Measurements from ENCODE around the gene HOXC13.

Gene HOXC13

DNA sequence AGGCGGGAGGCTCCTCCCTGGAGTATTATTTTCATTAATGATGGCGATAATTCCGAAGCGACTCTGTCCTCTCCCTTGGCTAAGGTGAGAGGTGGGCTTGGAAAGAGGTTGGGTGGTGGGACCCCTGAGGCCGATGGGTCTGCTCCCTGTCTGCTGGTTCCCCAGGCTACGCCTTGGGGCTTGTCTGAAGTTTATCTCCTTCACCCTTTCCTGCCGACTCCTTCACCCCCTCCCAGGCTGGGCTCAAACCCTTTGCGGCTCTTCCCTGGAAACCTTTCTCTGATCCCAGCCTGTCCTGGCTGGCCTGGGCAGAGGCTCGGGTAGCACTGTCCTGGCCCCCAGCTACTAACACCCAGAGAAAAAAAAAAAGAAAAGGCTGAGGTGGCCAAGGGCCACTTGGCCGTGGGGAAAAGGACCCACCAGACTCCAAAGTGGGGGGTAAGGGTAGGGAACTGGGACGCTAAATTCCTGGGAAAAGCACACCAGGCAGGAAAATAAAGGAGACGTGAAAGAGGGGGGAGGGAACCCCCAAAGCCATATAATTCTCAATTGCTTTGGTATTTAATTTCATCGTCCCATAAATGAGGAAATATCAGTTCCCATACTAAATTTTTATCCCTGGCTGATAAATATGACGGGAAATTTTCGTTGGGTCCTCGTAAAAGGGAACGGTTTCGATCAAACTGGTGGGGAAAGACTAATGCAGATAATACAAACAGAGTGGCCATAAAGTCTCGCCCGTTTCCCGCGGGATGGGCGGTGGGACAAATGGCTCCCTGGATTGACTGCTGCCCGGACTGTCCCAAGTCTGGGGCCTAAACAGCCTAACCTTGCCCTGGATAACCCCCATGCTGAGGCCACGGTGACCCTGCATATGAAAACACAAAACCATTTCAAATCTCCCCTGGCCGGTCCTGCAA lies 44.3 kb downstream of the HOXC13 start:
- no peak for DNase-seq

DNA sequence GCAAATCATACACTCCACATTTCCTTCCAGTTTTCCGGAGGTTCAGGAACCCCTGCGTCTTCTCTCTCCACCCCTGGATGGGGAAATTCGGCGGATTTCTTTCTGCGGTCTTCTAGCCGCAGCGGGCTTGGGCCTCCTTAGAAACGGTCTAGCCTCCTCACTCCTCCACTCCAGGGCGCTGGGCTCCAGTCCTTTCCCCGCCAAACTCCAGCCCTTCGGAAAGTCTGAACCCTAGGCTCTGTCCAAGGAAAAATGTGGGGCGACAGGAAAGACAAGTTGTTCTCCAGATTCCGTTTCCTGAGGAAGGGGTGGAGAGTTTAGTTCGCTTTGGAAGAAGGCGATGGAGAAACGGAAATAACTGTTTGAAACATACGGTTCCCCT lies 44.9 kb downstream of the HOXC13 start:
- no peak for DNase-seq

DNA sequence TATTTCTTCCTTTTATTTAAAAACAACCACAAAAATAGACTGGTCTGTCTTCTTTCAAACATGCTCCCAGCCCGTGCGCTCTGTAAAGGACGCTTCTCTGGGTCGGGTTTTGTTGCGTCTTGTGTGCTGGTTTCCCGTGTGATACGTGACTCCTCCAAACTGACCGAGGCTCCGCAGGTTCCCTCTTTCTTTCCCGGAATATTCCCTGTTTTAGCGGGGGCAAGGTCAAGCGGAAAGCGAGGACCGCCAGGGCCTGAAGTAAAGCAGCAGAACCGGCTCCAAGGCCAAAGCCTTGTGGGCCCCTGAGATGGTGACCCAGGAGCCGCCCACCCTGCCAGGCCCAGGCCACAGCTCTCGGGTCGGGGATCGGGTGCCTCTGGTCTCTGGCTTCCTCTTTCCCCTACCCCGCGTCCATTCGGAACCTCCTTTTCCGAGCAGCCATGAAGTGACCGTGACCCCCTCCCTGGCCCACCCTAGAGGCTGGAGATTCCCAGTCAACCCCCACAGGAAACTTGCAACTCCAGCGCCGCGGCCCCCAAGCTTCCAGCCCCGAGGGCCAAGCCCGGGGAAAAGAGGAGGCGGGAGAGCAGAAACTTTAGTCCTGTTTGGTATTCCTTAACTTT lies 45.4 kb downstream of the HOXC13 start:
- DNase-seq = no peak

DNA sequence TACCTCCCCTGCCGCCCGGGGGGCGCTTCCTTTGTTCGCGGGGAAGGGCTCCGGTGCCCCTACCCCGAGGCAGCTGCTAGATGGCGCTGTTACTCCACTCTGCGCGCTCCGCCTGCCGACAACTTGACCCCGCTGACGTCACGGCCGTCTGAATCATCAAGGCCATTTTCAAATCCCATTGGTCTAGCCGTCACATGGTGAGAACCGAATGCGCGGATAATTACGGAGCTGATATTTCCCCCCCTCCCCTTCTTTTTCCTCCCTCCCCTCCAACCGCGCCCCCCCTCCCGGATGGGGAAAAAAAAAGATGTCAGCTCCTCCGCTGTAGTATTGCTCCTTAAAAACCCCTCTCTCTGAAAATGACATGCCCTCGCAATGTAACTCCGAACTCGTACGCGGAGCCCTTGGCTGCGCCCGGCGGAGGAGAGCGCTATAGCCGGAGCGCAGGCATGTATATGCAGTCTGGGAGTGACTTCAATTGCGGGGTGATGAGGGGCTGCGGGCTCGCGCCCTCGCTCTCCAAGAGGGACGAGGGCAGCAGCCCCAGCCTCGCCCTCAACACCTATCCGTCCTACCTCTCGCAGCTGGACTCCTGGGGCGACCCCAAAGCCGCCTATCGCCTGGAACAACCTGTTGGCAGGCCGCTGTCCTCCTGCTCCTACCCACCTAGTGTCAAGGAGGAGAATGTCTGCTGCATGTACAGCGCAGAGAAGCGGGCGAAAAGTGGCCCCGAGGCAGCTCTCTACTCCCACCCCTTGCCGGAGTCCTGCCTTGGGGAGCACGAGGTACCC lies 46.5 kb downstream of the HOXC13 start, which contains the start of gene HOXC10:
Gene HOXC10, plus strand, starts transcription at position 246 of the 791 bp plus-strand sequence. Its CDS starts 114 bp downstream, at position 360.
- DNase-seq = peak; percentile 56

DNA sequence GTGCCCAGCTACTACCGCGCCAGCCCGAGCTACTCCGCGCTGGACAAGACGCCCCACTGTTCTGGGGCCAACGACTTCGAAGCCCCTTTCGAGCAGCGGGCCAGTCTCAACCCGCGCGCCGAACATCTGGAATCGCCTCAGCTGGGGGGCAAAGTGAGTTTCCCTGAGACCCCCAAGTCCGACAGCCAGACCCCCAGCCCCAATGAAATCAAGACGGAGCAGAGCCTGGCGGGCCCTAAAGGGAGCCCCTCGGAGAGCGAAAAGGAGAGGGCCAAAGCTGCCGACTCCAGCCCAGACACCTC lies 47.0 kb downstream of the HOXC13 start:
- no peak for DNase-seq

DNA sequence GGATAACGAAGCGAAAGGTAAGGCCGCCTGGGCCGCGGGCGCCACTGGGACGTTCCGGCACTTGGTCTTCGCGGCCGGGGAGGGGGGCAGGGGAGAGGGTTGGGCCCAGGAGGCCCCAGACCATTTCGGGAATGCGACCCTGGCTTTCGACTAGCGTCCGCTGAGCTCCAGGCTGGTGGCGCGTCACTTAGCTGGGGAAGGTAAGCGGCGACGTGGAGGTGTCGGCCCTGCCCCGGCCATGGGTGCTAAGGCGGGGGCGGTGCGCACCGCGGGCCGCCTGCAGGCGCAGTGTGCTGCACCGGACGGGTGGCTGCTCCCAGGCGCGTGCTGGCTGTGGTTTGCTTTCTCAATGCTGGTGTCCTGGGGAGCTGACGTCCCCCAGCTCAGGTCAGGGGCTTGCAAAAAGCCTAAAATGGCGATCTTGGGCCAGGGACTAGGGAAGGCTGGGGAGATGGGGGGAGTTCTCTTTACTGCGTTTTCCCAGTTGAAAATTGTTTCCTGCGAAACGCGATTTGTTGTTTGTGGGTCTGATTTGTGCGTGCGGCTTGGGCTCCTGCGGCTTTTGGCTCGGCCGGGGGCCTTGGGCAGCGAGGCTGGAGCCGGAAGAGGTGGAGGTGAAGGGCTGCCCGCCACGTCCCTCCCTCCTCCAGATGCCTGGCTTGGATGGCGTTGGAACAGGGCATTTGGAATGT lies 47.5 kb downstream of the HOXC13 start:
- DNase-seq = no peak

DNA sequence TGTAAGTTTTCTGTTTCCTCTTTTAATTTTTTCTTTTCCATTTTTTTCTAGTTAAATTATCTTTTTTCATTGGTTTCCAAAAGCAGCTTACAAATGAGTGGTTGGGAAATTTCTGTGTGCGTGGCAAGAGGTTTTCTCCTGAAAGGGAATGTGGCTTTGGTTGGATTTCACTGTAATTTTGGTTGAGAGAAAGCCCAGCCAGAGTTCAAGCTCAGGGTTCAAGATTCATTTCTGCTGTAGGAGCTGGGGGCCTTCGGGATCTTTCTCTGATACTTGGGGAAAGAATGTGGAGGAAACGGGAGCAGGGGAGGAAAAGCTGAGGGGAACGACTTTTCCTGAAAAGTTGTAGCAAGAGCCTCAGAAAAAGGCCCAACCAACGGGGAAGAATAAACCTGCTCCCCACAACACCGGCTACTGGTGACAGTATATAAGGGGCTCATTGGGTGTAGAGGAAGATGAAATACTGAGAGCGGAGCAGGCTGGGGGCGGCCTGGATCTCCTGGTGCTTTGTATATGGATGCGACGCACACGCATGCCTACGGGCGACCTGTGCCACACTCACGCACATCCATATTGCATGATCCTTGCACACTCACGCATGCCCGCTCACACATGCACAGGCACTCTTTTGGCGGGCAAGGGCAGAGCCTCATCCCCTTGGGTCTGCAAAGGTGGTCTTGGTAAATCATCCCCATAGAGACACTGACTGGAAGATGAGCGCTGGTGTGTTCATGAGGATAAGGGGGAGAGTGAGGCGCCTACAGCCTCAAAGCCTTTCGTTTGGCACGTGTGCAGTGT lies 48.3 kb downstream of the HOXC13 start:
- DNase-seq = no peak

DNA sequence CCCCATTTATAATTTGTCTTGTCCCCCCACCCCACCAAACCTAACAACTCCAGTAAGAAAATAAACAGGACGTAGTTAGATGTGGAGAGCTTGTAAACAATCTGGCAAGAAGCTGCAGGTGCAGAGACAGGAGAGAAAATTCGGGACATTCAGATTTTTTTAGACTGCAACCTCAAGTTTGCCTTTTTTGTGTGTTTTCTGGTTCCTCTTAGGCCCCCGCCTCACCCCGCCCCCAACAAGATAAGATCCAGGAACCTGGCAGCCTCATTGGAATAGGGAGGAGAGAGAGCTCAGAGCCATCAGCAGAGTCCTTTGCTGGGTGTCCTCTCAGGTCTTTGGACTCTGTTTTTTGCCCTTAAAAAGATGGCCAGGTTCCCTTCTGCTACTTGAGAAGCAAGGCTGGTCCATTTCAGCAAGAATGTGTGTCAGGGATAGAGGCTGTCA lies 49.2 kb downstream of the HOXC13 start:
- DNase-seq = no peak

DNA sequence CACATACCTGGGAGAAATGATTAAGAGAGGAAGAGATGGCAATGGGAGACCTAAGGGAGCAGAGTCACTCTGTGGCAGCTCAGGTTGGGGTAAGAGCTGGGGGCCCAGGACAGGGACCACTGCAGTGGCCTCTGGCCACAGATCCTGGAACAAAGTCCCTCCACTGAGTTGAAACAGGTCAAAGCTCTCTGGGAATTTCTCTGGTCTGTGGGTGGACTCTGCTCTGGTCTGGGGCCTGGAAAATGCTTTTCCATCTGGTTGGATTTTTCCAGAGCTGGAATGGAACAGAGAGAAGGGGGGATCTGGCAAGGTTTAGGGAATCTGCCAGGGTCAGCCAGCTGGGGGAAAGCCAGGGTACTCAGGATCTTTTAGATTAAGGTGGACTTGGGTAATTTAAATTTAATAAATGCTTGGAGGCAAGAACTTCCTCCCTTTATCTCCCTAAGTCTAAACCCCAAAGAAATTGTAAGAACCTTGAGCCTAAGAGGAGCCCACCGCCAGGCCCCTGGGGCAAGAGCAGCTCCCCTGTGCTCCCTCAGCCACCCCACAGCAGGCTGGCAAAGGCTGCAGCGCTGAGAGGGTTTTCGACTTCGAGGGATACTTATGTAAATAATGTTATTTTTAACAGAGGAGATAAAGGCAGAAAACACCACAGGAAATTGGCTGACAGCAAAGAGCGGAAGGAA lies 50.1 kb downstream of the HOXC13 start:
- no peak for DNase-seq

DNA sequence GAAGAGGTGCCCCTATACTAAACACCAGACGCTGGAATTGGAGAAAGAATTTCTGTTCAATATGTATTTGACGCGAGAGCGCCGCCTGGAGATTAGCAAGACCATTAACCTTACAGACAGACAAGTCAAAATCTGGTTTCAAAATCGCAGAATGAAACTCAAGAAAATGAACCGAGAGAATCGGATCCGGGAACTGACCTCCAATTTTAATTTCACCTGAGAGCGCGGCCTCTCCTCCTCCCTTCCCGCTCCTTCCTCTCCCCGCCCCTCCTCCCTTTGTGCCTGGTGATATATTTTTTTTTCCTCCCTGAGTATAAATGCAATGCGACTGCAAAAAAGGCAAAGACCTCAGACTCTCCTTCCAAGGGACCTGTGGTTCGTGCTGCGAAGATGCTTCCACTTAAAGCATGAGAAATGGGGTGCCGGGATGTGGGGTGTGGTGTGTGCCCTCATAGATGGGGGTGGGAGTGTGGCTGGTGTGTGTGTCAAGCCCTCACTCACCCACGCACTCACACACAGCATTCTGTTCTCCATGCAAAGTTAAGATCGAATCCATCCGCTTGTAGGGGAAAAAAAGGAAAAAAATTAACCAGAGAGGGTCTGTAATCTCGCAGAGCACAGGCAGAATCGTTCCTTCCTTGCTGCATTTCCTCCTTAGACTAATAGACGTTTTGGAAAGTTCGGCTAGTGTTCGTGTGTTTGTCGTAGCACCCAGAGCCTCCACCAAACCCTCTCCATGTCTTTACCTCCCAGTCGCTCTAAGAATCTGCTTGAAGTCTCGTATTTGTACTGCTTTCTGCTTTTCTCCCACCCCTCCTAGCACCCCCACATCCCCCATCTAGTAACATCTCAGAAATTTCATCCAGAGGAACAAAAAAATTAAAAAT lies 50.8 kb downstream of the HOXC13 start:
- DNase-seq = peak; percentile 23

DNA sequence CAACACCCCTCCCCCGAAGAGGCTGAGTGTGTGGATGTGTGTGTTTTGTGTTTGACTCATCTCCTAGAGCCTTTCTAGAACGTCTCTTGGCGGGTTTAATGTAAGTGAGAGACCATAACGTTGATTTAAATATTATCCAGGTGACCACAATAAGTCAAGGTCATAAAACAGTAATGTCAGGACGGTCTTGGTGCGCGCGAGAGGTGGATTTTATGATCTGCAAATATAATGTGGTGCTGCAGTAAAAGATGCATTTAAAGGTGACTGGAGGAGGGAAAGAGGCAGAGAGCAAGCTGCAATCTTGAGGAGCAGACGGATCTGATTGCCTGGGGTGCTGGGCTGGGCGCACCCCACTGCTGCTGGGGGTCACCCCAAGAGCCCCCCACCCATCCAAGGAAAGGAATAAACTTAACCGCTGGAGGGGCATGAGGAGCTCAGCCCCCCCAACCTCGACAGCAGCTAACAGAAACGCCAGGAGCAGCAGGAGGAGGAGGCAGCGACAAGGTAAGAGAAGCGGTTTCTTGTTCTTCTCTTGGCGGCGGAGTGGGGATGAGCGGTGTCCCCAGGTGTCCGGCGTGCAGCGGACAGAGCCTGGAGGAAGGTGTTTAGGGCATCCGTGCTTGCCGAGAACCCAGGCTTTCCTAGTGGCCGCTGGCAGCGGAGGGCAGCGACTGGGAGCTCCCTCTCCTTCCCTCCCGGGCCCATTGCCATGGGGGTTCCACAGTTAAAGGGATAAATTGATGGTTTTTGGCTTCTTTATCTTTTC lies 51.9 kb downstream of the HOXC13 start:
- no peak for DNase-seq

DNA sequence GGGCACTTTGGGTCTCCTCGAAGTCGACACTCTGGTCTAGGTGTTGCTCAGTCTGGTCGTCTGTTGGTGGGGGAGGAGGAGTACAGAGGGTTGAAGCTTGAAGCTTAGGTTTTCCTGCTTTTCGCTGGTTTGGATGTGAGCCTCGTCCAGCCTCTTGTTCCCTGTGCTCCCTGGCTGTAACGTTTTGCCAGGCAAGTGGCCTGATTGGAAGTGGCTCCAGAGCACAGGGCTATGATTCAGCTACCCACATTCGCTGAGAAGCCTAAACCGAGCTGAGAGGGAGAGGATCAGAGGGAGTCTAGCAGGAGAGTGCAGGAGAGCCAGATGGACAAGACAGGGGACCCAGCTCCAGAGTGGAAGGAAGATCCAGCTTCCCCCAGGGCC lies 52.4 kb downstream of the HOXC13 start:
- no peak for DNase-seq

DNA sequence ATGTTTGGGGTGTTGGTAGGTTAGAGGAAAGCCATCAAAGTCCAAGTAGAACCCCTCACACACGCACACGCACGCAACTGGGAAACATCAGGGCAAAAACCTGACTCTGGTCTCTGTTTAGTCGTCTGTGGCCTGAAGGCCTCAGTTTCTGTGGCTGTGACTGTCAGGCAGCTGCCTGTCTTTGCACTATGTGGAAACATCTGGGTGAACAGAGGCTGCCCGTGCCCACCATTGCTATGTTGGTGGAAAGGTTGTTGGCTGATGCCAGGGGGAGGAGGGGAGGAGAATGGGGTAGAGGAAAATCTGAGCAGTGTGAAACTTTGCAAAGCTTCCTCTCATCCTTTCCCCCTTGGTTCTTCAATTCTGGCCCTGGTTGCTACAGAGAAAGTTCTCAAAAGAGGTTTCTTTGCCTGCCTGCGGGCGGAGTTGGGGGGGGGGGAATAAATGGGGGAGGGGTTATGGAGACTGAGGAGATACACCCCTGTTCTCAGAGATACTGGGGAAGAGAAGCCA lies 53.8 kb downstream of the HOXC13 start:
- no peak for DNase-seq

DNA sequence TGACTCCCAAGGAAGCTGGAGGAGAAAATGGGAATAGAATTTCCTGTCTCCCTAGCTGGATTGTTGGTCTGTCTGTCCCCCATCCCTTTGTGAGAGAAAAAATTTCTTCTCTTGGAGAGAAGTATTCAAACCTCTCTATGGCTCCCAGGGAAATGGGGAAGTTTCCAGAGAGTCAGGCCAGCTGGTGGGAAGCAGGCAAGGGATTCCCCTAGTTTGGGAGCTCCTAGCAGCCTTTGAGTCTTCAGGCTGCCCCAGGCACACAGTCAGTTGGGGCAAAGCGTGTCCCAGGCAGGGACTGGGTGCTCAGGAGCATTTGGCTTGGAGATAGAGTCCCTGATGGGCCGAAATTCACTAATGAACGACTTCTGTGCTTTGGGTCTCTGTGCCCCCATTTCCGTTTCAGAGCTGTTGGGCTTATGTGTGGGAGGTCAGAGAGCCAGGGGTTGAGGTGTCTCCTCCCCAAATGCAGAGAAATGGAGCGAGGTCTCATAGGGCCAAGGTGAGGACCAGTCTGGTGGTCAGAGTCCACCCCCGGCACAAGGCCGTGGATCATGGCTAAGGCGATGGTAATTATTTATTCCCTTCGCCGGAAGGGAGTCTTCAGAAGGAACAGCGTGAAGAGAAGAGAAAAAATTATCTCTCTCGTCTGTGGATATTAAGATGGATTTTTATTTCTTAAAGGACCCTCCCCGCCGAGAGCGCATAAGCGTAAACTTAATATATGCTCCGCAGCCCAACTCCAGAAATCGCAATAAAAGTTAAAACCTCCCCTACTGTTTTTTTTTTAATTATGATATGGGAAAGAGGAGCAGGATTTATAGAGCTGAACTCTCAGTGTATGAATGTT lies 54.8 kb downstream of the HOXC13 start:
- no peak for DNase-seq

DNA sequence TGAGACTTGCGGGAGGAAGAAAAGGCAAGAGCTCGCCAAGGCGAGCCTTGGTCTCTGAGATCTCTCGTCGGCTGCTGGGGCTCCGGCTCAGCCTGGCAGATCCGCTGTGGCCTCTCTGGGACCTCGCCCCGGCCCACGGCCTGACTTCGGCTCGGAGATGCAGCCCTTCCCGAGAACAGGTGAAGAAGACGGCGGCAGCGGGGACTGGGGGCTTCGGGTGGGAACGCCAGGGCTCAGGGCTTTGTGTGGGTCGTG lies 55.3 kb downstream of the HOXC13 start:
- no peak for DNase-seq

DNA sequence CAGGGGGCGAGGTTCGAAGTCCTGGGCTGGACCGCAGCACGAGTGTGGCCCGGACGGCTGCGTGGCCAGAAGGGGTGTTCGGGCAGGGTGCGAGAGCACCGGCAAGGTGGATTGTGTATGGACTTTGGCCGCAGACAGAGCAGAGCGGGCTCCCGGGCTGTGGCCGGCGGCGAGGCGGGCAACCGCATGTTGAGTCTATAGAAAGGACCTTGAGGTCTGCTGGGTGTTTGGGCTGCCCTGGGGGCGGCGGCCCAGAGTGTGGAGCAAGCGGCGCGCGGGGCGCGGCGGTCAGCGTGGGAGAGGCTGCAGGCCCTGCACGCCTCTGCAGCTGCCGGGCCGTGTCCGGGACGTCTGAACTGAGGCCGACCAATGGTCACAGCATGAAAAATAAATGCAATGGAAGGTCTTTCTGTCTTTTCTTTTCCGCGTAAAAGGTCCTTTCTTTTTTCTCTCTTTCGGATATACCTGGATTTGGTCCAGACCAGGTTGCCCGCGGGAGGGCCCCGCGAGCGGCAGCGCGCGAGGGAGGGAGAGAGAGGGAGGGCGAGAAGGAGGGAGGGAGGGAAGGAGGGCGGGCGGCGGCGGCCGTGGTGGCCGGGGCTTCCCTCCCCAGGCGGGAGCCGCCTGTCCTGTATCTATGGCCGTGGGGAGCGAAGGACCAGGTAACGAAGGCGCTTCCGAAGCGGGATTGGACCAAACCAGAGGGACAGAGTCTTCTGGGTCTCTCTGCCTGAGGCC lies 55.8 kb downstream of the HOXC13 start:
- DNase-seq = no peak

DNA sequence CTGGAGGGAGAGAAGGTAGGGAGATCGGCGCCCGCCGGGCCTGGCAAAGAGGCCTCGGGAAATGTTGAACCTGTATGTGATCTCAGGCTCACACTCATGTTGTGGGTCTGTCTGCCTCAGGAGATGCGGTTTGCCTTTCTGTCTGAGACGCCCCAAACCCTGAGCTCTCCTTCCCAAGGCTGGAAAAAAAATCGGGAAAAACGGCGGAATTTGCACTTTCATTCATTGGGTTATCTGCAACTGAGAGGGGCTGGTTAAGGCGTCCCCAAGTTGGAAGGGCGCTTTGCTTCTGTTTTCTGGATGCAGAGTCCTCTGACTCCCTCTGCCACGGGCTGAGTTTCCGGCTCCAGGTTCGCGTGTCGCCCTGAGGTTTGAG lies 56.4 kb downstream of the HOXC13 start:
- no peak for DNase-seq
